Vagina (tissue), 2 donors: ENCODE data around the gene YIF1B. TPM values are rescaled to one million over a fixed set of nuclear protein-coding genes. Genes with fewer than 3 reads are reported as not detected.

Source experiments
- DNase-seq, 2 donors: peaks; one replicate each; pipeline ENCODE4 v3.0.0-alpha.2; 2017; ENCODE audit errors: extremely low spot score in 2 of 2
- H3K27ac ChIP-seq: fragments of 200-600 bp; sonication (generic); one replicate; pipeline ENCODE4 v1.5.1; 2019
- H3K27me3 ChIP-seq: fragments of 200-600 bp; sonication (generic); one replicate; pipeline ENCODE4 v1.5.1; 2019
- H3K36me3 ChIP-seq, 2 donors: fragments of 200-600 bp; sonication (generic); one replicate each; pipeline ENCODE4 v1.5.1; 2017 to 2019
- H3K4me1 ChIP-seq: fragments of 200-600 bp; sonication (generic); one replicate; pipeline ENCODE4 v1.5.1; 2019
- H3K4me3 ChIP-seq, 2 donors: fragments of 200-600 bp; sonication (generic); 1 replicate in 1 of 2; 2 replicates in 1 of 2; pipeline ENCODE4 v1.5.1; 2016 to 2019
- H3K9me3 ChIP-seq: fragments of 200-600 bp; sonication (generic); one replicate; pipeline ENCODE4 v1.5.1; 2019
- POLR2A ChIP-seq, 2 donors: fragments of 450-650 bp; IDR thresholded peaks; one replicate each; pipeline ENCODE4 v1.6.1; 2017; ENCODE audit warnings: antibody characterized with exemption in 2 of 2, mild to moderate bottlenecking in 2 of 2, moderate library complexity in 2 of 2
- POLR2AphosphoS5 ChIP-seq, 2 donors: sonication (generic); formaldehyde crosslinking; IDR thresholded peaks; one replicate each; pipeline ENCODE4 v1.9.0; 2017; ENCODE audit warnings: antibody characterized with exemption in 2 of 2, mild to moderate bottlenecking in 2 of 2, low read depth in 1 of 2; ENCODE audit not compliant: insufficient read depth in 1 of 2
- intact Hi-C: fragments of 100-400 bp; cut with DNase I; formaldehyde crosslinking; loops from one replicate; pipeline ENCODE4 v1.15.1; 2023
- total RNA-seq: library from RNA; depleted of rRNA; stranded (reverse); fragments of >200 nt; gene quantifications from one replicate; pipeline ENCODE4 v1.2.3, GENCODE V29; 2016
- TF ChIP-seq, protein P1 (sequence below), 3 experiments: fragments of 450-650 bp in 2 of 3; fragments of 200-600 bp in 1 of 3; sonication (generic) in 1 of 3; IDR thresholded peaks; one replicate each; pipeline ENCODE4 v1.5.1; 2017 to 2019; ENCODE audit warnings: antibody characterized with exemption in 3 of 3, mild to moderate bottlenecking in 2 of 3, moderate library complexity in 2 of 3

The YIF1B gene
- total RNA-seq, 1 donor from 2014 or later: 32.9 TPM

GRCh38 chr19:38321646-38322196 lies 6.0 kb upstream of the YIF1B start:
- peaks cover 61% of the 10 kb centered on the region for H3K4me1 ChIP-seq
- H3K27ac ChIP-seq: peak overlapping the region; percentile 92
- H3K4me3 ChIP-seq: peak overlapping the region; percentile 66 to 83
- no peaks in the 10 kb centered on the region for H3K27me3 ChIP-seq
- peaks cover 0 to 3% of the 10 kb centered on the region in 2 donors for H3K36me3 ChIP-seq
- H3K9me3 ChIP-seq: no peaks in the 10 kb centered on the region
- DNase-seq: peak in 1 of 2 donors; percentile 93
- intact Hi-C loops: loop anchor here (1.0 to 5.0 kb wide), 2 partner anchors 10 to 74 kb away; no protein-coding TSS in a partner anchor
- TF ChIP-seq POLR2AphosphoS5 (IDR thresholded peaks at IDR 0.05; ENCODE audit: insufficient read depth in 1 of 2, low read depth in 1 of 2) (peak; percentile 93 to 95), POLR2A (IDR thresholded peaks at IDR 0.05) (no peak)

DNA sequence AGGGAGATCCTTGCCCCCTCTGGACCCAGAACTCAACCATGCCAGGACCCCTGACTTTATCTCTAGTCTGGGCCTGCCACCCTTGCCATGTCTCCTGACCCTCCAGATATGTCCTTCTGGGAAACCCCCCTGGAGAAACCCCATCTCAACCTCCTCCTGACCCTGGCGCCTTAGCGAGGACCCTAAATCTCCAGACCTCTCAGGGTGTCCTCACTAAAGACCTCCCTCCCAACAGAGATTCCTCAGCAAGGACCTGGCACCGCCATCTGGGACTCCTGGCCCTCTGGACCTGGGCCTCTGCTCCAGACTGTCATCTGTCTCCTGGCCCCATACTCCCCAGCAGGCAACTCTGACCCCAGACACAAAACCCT lies 5.2 kb upstream of the YIF1B start:
- Histone ChIP-seq H3K9me3 (no peaks in the 10 kb centered on the region), H3K27me3 (no peaks in the 10 kb centered on the region), H3K27ac (peak overlapping the region; percentile 92), H3K4me3 (peak overlapping the region; percentile 66 to 83), H3K4me1 (peaks cover 68% of the 10 kb centered on the region), H3K36me3 (no peaks in the 10 kb centered on the region)
- intact Hi-C loops: loop anchor here (5.0 kb wide), 1 partner anchor 74 kb away; no protein-coding TSS in a partner anchor
- no peak for DNase-seq
- TF ChIP-seq POLR2A (IDR thresholded peaks at IDR 0.05) (no peak), POLR2AphosphoS5 (IDR thresholded peaks at IDR 0.05; ENCODE audit: insufficient read depth in 1 of 2, low read depth in 1 of 2) (no peak)
- TF ChIP-seq, protein P1, sequence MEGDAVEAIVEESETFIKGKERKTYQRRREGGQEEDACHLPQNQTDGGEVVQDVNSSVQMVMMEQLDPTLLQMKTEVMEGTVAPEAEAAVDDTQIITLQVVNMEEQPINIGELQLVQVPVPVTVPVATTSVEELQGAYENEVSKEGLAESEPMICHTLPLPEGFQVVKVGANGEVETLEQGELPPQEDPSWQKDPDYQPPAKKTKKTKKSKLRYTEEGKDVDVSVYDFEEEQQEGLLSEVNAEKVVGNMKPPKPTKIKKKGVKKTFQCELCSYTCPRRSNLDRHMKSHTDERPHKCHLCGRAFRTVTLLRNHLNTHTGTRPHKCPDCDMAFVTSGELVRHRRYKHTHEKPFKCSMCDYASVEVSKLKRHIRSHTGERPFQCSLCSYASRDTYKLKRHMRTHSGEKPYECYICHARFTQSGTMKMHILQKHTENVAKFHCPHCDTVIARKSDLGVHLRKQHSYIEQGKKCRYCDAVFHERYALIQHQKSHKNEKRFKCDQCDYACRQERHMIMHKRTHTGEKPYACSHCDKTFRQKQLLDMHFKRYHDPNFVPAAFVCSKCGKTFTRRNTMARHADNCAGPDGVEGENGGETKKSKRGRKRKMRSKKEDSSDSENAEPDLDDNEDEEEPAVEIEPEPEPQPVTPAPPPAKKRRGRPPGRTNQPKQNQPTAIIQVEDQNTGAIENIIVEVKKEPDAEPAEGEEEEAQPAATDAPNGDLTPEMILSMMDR (IDR thresholded peaks at IDR 0.05): no peak

- intact Hi-C loops: loop anchor here (5.0 kb wide), 1 partner anchor 72 kb away; no protein-coding TSS in a partner anchor
- no peak for DNase-seq
- Histone ChIP-seq H3K4me1 (peaks cover 73% of the 10 kb centered on the region), H3K27ac (peak within 1 kb of the TSS; percentile 92), H3K27me3 (no peaks in the 10 kb centered on the region), H3K4me3 (peak within 1 kb of the TSS; percentile 66 to 83), H3K36me3 (no peaks in the 10 kb centered on the region), H3K9me3 (no peaks in the 10 kb centered on the region)
- TF ChIP-seq, protein P1 (IDR thresholded peaks at IDR 0.05): no peak
- TF ChIP-seq POLR2A (IDR thresholded peaks at IDR 0.05) (peak in 1 of 2 donors; percentile 48), POLR2AphosphoS5 (IDR thresholded peaks at IDR 0.05; ENCODE audit: insufficient read depth in 1 of 2, low read depth in 1 of 2) (peak in 1 of 2 donors; percentile 78)
Measured at GRCh38 chr19:38319421-38320258, 3.9 kb upstream of the YIF1B start, which contains the start of gene KCNK6. KCNK6 (plus strand) TSS chr19:38319845; CDS start chr19:38319951, 106 bp downstream.

- peak overlapping the region; percentile 92 for H3K27ac ChIP-seq
- no peak for DNase-seq
- H3K4me3 ChIP-seq: peak overlapping the region in 1 of 2 donors; percentile 66
- TF ChIP-seq POLR2A (IDR thresholded peaks at IDR 0.05): no peak
- TF ChIP-seq, protein P1 (IDR thresholded peaks at IDR 0.05): no peak
- TF ChIP-seq POLR2AphosphoS5 (IDR thresholded peaks at IDR 0.05; ENCODE audit: insufficient read depth in 1 of 2, low read depth in 1 of 2): no peak
- H3K4me1 ChIP-seq: peaks cover 67% of the 10 kb centered on the region
- H3K9me3 ChIP-seq: no peaks in the 10 kb centered on the region
- intact Hi-C loops: no loop called here
- no peaks in the 10 kb centered on the region for H3K36me3 ChIP-seq
- no peaks in the 10 kb centered on the region for H3K27me3 ChIP-seq
Measured at GRCh38 chr19:38318660-38319059, 2.9 kb upstream of the YIF1B start.

DNA sequence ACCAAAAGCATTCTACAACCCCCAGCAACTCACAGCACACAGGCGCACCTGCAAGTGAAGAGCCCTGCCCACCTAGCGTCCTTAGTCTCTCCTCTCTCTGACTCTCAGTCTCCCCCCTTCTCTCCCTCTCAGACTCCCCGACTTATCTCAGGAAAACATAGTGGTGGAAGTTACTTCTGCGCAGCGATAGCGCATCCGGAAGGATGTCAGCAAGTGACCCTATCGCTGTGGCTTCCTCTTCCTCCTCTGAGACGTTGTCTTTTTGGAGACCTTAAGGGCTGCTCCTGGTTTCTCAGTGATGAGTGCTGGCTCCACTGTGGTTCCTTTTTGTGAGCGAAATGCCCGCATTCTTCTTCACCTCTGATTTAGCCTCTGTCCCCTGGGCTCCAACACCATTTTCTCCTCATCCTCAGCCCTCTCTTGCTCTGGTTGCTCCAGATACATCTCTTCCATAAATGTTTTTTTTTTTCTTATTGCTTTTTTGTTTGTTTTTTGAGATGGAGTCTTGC lies 1.4 kb upstream of the YIF1B start:
- Histone ChIP-seq H3K4me3 (no peak overlapping the region), H3K36me3 (no peaks in the 10 kb centered on the region), H3K27ac (peak overlapping the region; percentile 89), H3K9me3 (no peaks in the 10 kb centered on the region), H3K4me1 (peaks cover 52% of the 10 kb centered on the region), H3K27me3 (no peaks in the 10 kb centered on the region)
- DNase-seq: no peak
- TF ChIP-seq POLR2AphosphoS5 (IDR thresholded peaks at IDR 0.05; ENCODE audit: insufficient read depth in 1 of 2, low read depth in 1 of 2): no peak
- TF ChIP-seq POLR2A (IDR thresholded peaks at IDR 0.05): no peak
- TF ChIP-seq, protein P1 (IDR thresholded peaks at IDR 0.05): no peak
- intact Hi-C loops: no loop called here
